GM12874 (cell line): ENCODE results near the gene SLC12A5.

Experiments used
- CTCF ChIP-seq: IDR thresholded peaks from 2 replicates; pipeline ENCODE4 v1.5.1; 2011; ENCODE audit warnings: low read depth, mild to moderate bottlenecking, control low read depth, low read length, moderate library complexity; ENCODE audit not compliant: insufficient read depth

SLC12A5 gene

GRCh38 chr20:46002008-46002407, 27.0 kb upstream of the SLC12A5 start:
- TF ChIP-seq CTCF: no peak

DNA sequence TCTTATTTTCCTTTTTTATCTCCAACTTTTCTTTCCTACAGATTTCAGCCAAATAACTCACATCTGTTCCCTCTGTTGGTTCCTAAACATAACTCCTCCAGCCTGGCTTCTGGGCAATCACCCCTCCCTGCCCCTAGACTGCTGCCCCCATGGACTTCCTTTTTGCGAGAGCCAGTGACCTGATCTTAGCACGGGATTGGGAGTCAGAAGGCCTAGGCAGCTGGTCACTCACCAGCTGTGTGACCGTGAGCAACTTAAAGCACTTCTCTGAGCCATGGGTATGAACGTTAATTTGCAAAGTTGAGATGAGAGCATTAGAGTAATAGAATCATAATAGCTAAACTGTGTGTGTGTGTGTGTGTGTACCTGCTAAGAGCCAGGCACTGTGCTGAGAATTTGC, 24.8 kb upstream of the SLC12A5 start:
- TF ChIP-seq CTCF: no peak

DNA sequence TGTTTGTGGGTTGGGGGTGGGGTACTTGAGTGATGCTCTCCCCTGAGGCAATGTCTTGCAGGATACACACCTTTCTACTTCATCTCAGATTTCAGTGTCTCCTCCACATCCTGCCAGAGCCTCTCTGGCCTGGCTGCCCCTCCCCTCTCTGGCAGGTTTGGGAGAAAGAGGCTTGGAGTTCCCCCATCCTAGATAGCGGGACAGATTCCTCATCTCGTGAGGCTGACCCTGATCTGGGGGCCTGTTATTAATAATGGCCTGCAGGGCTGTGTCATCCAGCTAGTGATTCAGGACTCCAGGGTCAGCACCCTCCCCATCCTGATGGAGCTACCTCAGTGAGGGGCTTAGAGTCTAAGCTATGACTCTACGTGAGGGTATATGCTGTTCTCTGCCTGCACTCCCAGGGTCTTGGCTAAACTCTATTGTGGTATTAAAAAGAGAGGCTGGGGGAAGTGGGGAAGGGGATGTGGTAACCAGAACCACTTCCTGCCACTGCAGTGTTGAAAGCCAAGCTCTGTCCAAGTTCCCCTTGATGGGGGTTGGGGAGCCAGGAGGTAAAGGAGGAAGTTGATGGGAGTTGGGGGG, 24.0 kb upstream of the SLC12A5 start:
- TF ChIP-seq CTCF: no peak

DNA sequence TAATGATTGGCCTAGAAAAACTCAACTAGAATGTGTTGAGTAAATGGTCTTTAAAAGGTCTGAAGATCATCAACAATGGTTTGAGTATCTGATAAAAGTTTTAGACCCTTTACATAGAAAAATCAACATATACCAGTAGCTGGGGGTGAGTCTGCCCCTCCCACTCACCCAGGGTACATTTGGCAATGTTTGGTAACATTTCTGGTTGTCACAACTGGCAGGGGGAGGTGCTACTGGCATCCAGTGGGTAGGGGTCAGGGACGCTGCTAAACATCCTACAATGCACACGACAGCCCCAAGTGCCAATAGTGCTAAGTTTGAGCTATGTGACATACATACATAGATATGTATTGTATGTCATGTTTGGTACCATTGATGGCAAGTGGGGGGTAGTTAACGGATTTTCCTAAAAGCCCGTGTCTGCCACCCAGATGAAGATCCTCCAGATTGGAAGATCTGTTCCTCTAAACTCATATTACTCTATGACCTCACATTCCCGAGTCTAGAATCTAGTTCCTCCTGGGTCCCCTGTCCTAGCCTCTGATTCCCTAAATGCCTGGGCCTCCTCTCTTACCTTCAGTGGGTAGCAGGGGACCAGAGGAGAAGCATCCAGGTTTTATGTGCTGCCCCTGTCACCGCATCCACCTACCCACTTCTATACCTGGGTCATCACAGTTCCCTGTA, 22.9 kb upstream of the SLC12A5 start:
- TF ChIP-seq CTCF: no peak

- no peak for TF ChIP-seq CTCF
Measured at GRCh38 chr20:46006964-46007363, 22.1 kb upstream of the SLC12A5 start.

GRCh38 chr20:46007671-46008070, 21.3 kb upstream of the SLC12A5 start:
- no peak for TF ChIP-seq CTCF

- no peak for TF ChIP-seq CTCF
Measured at GRCh38 chr20:46009816-46010215, 19.2 kb upstream of the SLC12A5 start.
